Body of pancreas (tissue), 4 donors: ENCODE measurements around the gene GNL2.

ENCODE experiments used
- POLR2A ChIP-seq, 3 donors: fragments of 450-650 bp; IDR thresholded peaks; one replicate each; pipeline ENCODE4 v1.6.1; 2016; ENCODE audit warnings: antibody characterized with exemption in 3 of 3, mild to moderate bottlenecking in 2 of 3
- TF ChIP-seq, protein P1 (sequence below), 7 experiments: fragments of 450-650 bp in 4 of 7; fragments of 200-600 bp in 3 of 7; sonication (generic) in 3 of 7; IDR thresholded peaks; one replicate each; pipeline ENCODE4 v1.5.1; 2016 to 2019; ENCODE audit warnings: antibody characterized with exemption in 7 of 7

DNA sequence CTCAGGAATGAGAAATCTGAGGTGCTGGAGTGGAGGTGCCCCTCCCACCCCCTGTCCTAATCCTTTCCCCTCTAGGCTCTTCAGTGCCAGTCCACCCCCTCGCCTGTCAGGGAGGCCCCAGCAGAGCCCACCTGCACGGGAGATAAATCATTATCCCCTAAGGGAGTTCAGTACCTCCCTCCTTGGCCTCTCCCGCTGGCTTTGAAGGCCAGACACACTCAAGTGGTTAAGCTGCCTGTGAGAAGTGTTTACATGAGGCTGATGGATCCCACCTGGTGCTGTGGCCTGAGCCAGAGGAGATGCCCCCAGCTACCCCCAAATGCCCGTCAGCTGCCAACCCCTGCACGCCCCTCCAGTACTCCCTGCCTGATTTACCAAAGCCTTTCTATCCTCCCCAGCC lies 35.3 kb upstream of the GNL2 start:
- TF ChIP-seq, protein P1, sequence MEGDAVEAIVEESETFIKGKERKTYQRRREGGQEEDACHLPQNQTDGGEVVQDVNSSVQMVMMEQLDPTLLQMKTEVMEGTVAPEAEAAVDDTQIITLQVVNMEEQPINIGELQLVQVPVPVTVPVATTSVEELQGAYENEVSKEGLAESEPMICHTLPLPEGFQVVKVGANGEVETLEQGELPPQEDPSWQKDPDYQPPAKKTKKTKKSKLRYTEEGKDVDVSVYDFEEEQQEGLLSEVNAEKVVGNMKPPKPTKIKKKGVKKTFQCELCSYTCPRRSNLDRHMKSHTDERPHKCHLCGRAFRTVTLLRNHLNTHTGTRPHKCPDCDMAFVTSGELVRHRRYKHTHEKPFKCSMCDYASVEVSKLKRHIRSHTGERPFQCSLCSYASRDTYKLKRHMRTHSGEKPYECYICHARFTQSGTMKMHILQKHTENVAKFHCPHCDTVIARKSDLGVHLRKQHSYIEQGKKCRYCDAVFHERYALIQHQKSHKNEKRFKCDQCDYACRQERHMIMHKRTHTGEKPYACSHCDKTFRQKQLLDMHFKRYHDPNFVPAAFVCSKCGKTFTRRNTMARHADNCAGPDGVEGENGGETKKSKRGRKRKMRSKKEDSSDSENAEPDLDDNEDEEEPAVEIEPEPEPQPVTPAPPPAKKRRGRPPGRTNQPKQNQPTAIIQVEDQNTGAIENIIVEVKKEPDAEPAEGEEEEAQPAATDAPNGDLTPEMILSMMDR (IDR thresholded peaks at IDR 0.05): no peak
- no peak for TF ChIP-seq POLR2A (IDR thresholded peaks at IDR 0.05)
